NCI-H187 (cell line): ENCODE data around the gene OTOA.
"Not testable (repeated sequence)": the region's sequence is repeated elsewhere in the genome, so short reads cannot be mapped to it uniquely, and the experiment has no call there.

ENCODE experiments used
- DNase-seq, 2 experiments: peaks; one replicate each; lab custom pipeline; 2025; lab: John Stamatoyannopoulos, UW

Gene OTOA

DNA sequence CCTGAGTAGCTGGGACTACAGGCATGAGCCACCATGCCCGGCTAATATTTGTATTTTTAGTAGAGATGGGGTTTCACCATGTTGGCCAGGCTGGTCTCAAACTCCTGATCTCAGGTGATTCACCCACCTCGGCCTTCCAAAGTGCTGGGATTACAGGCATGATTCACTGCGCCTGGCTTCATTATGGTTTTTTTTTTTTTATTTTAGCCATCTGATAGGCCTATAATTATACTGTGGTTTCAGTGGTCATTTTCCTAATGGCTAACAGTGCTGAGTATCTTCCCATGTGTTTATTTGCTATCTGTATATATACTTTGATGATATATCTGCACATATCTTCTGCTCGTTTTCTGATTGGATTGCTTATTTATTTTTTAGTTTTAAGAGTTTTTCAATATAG, 10.7 kb downstream of the OTOA start:
- not testable (repeated sequence) for DNase-seq

DNA sequence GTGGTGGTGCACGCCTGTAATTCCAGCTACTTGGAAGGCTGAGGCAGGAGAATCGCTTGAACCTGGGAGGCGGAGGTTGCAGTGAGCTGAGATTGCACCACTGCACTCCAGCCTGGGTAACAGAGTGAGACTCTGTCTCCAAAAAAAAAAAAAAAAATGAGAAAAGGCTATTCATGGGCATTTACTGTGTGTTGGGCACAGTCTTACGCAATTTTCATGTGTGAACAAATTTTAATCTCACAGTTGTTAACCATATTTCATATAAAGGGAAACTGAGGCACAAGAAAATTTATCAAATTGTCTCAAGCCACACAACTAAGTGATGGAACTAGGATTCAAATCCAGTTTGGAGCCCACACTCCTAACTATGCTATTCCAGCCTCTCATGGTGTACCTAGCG, 16.9 kb downstream of the OTOA start:
- DNase-seq: not testable (repeated sequence)

DNA sequence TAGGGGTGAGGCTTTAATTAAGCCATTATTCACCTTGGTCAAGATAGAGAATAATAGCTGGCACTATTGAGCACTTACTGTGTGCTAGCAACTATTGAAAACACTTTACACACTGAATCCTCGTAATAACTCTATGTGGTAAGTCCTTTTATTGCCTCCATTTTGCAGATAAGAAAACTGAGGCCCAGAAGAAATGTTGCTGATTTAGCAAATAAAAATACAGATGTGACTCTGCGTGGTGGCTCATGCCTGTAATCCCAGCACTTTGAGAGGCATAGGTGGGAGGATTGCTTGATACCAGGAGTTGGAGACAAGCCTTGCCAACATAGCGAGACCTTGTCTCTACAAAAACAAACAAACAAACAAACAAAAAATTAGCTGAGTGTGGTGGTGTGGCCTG, 19.4 kb downstream of the OTOA start:
- DNase-seq: no peak

DNA sequence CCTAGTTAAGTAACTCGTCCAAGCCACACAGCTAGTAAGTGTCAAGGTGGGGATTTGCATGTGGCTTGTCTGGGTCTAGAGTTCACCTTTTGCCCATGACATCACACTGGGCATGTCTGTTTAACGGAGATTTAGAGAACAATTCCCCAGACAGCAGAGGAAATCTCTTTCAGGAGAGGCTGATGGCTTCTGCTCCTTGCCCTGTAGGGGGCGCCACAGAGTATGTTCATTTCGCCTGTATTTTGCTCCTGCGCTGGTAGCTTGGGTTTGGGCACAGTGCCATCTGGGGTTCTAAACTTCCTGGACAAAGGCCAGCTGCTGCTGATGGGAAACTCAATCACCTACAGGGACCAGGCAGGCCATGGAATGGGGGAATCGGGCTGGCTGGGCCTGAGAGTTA, 20.4 kb downstream of the OTOA start:
- no peak for DNase-seq

- no peak for DNase-seq
These were observed 21.3 kb downstream of the OTOA start for GRCh38 chr16:21685034-21685455.

DNA sequence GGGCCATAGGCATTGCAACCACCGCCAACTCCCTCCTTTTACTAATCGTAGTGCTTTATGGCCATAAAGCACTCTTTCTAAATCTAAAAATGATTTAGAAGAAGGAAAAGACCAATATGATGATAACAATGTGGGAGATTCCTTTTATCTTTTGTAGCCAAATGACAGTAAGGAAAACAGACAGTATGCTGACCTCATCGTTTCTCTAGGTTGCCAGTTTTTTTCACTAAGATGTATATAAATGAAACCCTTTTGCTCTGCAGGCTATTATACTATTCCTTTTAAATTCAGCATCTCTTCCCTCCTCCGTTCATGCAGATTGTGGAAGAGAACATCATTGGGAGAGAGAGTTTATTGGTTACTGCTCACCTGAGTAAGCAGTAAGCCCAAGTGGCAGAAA, 25.3 kb downstream of the OTOA start:
- no peak for DNase-seq

DNA sequence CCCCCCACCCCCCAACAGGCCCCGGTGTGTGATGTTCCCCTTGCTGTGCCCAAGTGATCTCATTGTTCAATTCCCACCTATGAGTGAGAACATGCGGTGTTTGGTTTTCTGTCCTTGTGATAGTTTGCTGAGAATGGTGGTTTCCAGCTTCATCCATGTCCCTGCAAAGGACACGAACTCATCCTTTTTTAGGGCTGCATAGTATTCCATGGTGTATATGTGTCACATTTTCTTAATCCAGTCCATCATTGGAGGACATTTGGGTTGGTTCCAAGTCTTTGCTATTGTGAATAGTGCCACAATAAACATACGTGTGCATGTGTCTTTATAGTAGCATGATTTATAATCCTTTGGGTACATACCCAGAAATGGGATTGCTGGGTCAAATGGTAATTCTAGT, 27.2 kb downstream of the OTOA start:
- DNase-seq: not testable (repeated sequence)

DNA sequence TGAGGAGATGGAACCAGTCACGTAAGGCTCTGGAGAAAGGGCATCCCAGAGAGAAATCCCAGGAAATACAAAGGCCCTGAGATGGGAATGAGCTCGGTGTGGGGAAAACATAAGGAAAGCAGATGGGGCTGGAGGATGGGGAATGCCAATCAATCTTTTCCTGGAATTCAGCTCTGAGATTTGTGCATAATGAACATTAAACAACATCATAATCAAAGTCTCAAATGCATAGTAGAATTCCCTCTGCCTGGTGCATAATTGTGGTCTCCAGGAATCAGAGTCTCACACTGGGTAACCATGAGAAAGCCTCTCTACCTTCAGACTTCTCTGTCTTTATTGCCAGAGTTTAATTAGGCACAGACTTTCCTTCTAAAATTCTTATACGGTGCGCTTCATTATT, 30.8 kb downstream of the OTOA start:
- DNase-seq: no peak

DNA sequence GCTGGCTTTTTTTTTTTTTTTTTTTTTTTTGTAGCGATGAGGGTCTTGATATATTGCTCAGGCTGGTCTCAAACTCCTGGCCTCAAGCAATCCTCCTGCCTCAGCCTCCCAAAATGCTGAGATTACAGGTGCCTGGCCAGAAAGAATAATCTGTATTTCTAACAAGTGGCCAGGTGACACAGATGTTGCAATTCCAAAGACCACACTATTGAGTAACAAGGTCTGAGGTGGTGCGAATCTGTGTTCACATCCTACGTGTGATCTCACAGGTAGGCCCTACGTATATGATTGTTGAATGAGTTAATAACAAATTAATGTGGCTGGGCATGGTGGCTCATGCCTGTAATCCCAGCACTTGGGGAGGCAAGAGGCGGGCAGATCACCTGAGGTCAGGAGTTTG, 33.3 kb downstream of the OTOA start:
- DNase-seq: no peak

DNA sequence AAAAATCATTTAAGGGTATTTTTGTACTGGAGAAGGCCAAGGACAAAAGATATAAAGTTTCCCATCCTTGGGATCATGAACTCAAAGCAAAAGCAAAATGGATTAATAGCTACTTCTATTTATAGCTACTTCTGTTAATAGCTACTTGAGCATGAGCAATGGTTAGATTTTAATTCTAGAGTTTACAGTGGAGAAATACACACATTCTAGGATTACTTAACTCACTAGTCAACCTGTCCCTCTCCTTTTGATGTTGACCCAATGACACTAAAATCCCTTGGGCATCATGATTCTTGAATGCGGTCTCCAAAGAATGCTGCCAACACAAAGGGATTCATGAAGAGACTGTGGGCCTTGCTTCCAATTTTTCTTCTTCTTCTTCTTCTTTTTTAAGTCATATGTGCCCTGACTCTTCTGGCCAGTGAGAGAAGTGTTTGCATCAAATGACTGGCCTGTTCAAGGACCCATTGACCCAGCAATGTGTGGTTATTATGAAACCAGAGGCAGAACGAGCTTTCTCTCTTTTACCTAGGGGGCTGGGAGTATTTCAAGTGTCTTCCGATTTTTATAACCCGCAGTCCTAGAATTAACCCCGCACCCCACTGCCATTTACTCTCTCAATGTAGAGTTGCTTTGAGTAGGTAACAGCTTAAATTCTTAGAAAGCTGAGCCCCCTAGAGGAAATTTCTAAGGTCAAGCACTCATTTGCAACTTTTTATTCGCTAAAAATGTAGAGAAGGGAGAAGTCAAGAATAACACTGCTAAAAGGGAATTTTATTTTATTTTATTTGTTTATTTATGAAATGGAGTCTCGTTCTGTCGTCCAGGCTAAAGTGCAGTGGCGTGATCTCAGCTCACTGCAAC, 34.6 kb downstream of the OTOA start:
- DNase-seq: no peak

- DNase-seq: no peak
These were observed 37.5 kb downstream of the OTOA start for GRCh38 chr16:21701271-21701670.

DNA sequence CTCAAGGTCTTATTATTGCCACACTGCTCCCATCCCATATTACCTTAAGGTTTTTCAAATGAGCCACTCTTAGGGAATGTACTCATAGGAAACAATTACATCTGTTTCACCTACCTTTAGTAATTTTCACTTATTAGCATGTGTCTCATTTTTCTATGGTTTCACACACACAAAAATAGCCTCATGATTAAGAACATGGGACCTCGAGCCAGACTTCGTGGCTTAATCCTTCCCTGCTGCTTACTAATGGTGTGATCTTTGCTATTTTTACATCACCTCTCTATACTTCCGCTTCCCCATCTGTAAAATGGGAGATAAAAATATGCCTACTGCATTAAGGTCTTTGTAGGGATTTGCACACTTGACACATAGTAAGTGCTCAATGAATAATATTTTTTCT, 38.5 kb downstream of the OTOA start:
- no peak for DNase-seq

GRCh38 chr16:21703156-21703555, 39.4 kb downstream of the OTOA start:
- DNase-seq: no peak

DNA sequence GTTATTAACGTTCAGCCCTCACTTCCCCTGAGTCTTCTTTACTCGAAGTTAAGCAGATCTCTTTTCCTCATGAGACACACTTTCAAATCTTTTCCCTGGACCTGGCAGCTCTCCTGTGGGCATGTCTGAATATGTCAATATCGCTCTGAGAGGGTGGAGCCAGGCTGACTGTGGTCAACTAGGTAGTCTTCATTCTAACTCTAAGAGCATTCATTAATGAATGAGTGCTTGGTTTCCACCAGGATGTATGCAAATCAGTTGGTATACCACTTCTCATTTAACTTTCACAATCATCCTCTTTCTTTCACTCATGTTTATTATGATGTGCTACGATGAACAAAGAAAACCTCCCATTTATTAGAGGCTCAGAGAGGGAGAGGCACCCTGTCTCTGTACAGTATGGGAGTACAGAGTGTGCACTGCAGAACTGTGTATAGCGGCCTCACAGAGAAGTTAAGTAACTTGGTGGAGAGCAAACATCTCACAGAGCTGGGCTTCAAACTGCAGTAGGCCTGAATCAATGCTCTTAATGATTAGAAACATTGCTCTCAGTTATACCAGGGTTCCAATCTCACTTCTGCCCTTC, 39.9 kb downstream of the OTOA start:
- no peak for DNase-seq

- DNase-seq: no peak
These were observed 40.5 kb downstream of the OTOA start for GRCh38 chr16:21704266-21704665.

- no peak for DNase-seq
These were observed 41.0 kb downstream of the OTOA start for GRCh38 chr16:21704733-21705132.

- DNase-seq: peak in 1 of 2 experiments; percentile 12
These were observed 44.9 kb downstream of the OTOA start for GRCh38 chr16:21708533-21709115.

DNA sequence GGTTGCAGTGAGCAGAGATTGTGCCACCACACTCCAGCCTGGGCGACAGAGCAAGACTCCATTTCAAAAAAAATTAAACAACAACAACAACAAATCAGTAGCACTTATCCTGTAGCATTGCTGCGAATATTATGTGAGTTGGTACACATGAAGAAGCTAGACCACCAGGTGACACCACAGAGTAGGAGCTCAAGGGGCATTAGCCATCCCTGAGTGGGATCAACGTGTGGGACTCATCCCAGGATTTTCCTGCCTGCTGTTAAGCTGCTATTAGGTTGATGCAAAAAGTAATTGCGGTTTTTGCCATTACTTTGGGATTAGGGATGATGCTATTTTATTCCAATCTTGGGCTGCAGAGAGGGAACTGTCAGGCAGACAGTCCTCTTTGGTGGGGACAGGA, 47.2 kb downstream of the OTOA start:
- no peak for DNase-seq

DNA sequence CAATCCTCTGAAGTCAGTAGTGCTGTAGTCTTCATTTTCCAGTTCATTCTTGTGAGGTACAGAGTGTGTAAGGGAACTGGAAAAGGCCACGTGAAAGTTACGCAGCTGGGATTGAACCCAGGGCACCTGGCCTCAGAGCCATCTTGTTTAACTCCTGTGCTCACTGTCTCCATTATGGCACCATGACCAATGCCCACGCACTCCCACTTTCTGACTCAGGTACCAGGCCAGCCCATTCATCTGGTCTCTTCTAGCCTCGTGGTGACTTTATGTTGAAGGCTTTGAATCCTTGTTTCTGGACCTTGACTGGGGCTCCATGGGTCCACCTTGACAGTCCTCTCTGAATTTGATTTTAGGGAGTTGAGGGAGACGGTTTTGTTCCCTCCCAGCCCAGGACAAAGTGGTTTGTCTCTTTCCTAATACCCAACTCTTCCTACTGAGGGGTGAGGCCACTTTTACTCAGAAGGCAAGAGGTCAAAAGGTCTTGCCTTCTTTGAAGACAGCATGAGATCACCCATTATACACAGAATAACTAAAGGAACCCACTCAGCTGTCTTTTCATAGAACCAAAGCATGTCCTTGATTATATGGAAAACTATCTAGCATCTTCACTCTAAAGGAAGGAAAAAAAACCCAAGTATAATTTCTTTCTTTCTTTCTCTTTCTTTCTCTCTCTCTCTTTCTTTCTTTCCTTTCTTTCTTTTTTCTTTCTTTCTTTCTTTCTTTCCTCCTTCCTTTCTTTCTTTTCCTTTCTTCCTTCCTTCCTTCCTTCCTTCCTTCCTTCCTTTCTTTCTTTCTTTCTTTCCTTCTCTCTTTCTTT, 50.0 kb downstream of the OTOA start:
- DNase-seq: no peak

DNA sequence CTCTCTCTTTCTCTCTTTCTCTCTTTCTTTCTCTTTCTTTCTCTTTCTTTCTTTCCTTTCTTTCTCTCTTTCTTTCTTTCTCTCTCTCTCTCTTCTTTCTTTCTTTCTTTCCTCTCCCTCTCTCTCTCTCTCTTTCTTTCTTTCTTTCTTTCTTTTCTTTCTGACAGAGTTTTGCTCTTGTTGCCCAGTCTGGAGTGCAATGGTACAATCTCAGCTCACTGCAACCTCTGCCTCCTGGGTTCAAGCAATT, 50.5 kb downstream of the OTOA start:
- not testable (repeated sequence) for DNase-seq

- DNase-seq: no peak
These were observed 53.8 kb downstream of the OTOA start for GRCh38 chr16:21717608-21718007.

DNA sequence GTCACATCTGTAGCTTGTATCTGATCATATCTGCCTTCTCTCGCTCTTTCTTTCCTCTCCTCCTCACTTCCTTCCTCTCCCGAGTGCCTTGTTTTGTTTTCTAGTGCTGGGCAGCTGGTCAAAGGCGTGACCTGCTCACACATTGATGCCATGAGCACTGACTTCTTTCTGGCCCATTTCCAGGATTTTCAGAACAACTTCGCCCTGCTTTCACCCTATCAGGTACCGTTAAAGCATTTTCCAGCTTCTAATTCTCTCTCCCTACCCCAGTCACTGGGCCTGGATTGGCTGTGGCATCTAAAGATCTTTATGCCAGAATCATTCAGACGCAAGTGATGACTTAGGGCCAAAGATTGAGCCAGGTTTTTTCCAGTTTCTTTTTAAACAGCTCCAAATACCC, 55.5 kb downstream of the OTOA start:
- no peak for DNase-seq

DNA sequence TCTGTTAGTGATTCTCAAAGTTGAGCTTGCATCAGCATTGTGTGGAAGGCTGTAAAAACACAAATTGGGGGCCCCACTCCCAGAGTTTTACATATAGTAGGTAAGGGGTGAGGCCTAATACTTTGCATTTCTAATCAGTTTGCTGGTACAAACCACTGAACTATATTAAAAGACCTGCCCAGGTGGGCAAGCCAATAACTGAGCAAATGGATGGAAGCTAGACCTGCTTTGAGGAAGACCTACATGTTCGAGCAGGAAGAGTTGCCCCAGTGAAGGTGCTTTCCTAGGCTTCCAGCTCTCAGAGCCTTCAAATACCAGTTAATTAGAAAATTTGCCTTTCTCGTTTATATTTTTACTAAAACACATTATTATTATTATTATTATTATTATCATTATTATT, 56.8 kb downstream of the OTOA start:
- DNase-seq: no peak
